K562 (cell line): ENCODE results near the gene LYST. TPM values are rescaled to one million over a fixed set of nuclear protein-coding genes. Genes with fewer than 3 reads are reported as not detected.

Source experiments
- ATAC-seq: fragments of 200-7000 bp; cut with Tn5 transposase; 3 replicates; pipeline ENCODE4 v1.9.1; 2020; ENCODE audit warnings: moderate library complexity
- BruUV-seq: library from RNA; stranded (reverse); fragments of 400-500 nt; replicated peaks from 2 replicates; lab custom pipeline; 2021; lab: Mats Ljungman, UMichigan
- CTCF ChIA-PET: fragments of 300-600 bp; formaldehyde crosslinking; extraction: SDS; loops from one replicate; lab custom pipeline; 2021; ENCODE audit warnings: low intra/inter-chr PET ratio; lab: Yijun Ruan, JAX
- POLR2A ChIA-PET: fragments of 300-600, 350-650 bp; sonication (Branson Sonifier 250); formaldehyde crosslinking; extraction: SDS; loops from one replicate; lab custom pipeline; 2021; ENCODE audit warnings: antibody characterized with exemption, inconsistent platforms; lab: Yijun Ruan, JAX
- DNase-seq, 4 experiments: peaks; one replicate each; pipeline versions ENCODE4 v3.0.0 to v3.0.0-alpha.2; 2011 to 2018; ENCODE audit warnings: low spot score in 3 of 4, mixed read lengths in 3 of 4; ENCODE audit errors: extremely low read depth in 1 of 4
- FAIRE-seq: peaks from 2 replicates; lab custom pipeline; 2011; peaks lifted over from hg19 to GRCh38; lab: Jason Lieb, UNC
- H2AFZ ChIP-seq: 2 replicates; pipeline ENCODE4 v1.6.0; 2011; ENCODE audit warnings: low read depth, low read length, control low read depth, inconsistent platforms
- H3K27ac ChIP-seq: fragments of 200-600 bp; 3 replicates; pipeline ENCODE4 v1.8.0; 2011; ENCODE audit warnings: low read depth, mild to moderate bottlenecking, control low read depth, inconsistent platforms, low read length, moderate library complexity, mixed read lengths; ENCODE audit errors: extremely low read depth
- H3K27me3 ChIP-seq, 2 experiments: fragments of 300-600 bp in 1 of 2; 2 replicates in 1 of 2; 3 replicates in 1 of 2; pipeline versions ENCODE4 v1.6.0 to v1.8.0; 2011; ENCODE audit warnings: inconsistent platforms in 2 of 2, low read length in 2 of 2, mild to moderate bottlenecking in 1 of 2, mixed read lengths in 1 of 2, moderate library complexity in 1 of 2; ENCODE audit not compliant: control insufficient read depth in 2 of 2, insufficient read depth in 2 of 2
- H3K36me3 ChIP-seq: fragments of 300-600 bp; 3 replicates; pipeline ENCODE4 v1.8.0; 2011; ENCODE audit warnings: mild to moderate bottlenecking, low read length, inconsistent platforms; ENCODE audit not compliant: control insufficient read depth, insufficient read depth
- H3K4me1 ChIP-seq, 2 experiments: fragments of 200-600 bp in 1 of 2; replicated peaks in 1 of 2; 2 replicates in 1 of 2; 3 replicates in 1 of 2; pipeline versions ENCODE4 v1.5.1 to v1.8.0; 2011; ENCODE audit warnings: inconsistent platforms in 2 of 2, low read length in 2 of 2, mild to moderate bottlenecking in 1 of 2, mixed read lengths in 1 of 2, moderate library complexity in 1 of 2; ENCODE audit not compliant: control insufficient read depth in 2 of 2, insufficient read depth in 2 of 2
- H3K4me2 ChIP-seq: 2 replicates; pipeline ENCODE4 v1.6.1; 2011; ENCODE audit warnings: low read length, control low read depth, inconsistent platforms, mixed read lengths; ENCODE audit not compliant: insufficient read depth
- H3K4me3 ChIP-seq: fragments of 200-600 bp; sonication (generic), shearing (Covaris generic); 2 replicates; pipeline ENCODE4 v1.5.1; 2016; ENCODE audit warnings: control low read depth, inconsistent platforms
- H3K79me2 ChIP-seq: fragments of 200-600 bp; 3 replicates; pipeline ENCODE4 v1.8.0; 2011; ENCODE audit warnings: low read length, inconsistent platforms; ENCODE audit not compliant: control insufficient read depth, insufficient read depth
- H3K9ac ChIP-seq, 2 experiments: 2 replicates each; pipeline versions ENCODE4 v1.6.0 to v1.6.1; 2011; ENCODE audit warnings: low read depth in 2 of 2, low read length in 2 of 2, control low read depth in 1 of 2, inconsistent platforms in 1 of 2, mild to moderate bottlenecking in 1 of 2, mixed read lengths in 1 of 2; ENCODE audit not compliant: insufficient read depth in 1 of 2
- H3K9me1 ChIP-seq: one replicate; pipeline ENCODE4 v1.6.0; 2011; ENCODE audit warnings: inconsistent platforms, mild to moderate bottlenecking, low read length, moderate library complexity; ENCODE audit not compliant: control insufficient read depth, insufficient read depth
- H3K9me3 ChIP-seq: replicated peaks from 2 replicates; pipeline ENCODE4 v1.5.1; 2011; ENCODE audit warnings: low read depth, low read length, inconsistent platforms; ENCODE audit not compliant: control insufficient read depth, insufficient read depth
- H4K20me1 ChIP-seq: replicated peaks from 2 replicates; pipeline ENCODE4 v1.6.1; 2011; ENCODE audit warnings: low read length, inconsistent platforms, mixed read lengths; ENCODE audit not compliant: control insufficient read depth, insufficient read depth
- CEBPG ChIP-seq, 3 experiments: fragments of 200-800 bp in 1 of 3; sonication (Bioruptor generic) in 1 of 3; sonication (generic) in 1 of 3; formaldehyde crosslinking in 1 of 3; IDR thresholded peaks in 2 of 3; conservative IDR thresholded peaks in 1 of 3; 2 replicates each; pipeline versions ENCODE4 v1.6.1 to v1.8.0; 2016 to 2022; ENCODE audit warnings: missing compliant biosample characterization in 2 of 3, missing genetic modification characterization in 2 of 3, mild to moderate bottlenecking in 1 of 3, missing genetic modification reagents in 1 of 3
- CREBBP ChIP-seq: IDR thresholded peaks from one replicate; pipeline ENCODE4 v1.6.1; 2012; ENCODE audit warnings: low read depth, mild to moderate bottlenecking, control low read depth, inconsistent platforms, low read length
- CTBP1 ChIP-seq: fragments of 450-650 bp; IDR thresholded peaks from 2 replicates; pipeline ENCODE4 v1.6.1; 2016; ENCODE audit warnings: borderline replicate concordance
- PATZ1 ChIP-seq: fragments of 250-450 bp; sonication (Bioruptor Pico); IDR thresholded peaks from 2 replicates; pipeline ENCODE4 v1.5.0; 2020; ENCODE audit warnings: mild to moderate bottlenecking, borderline replicate concordance
- TFAM ChIP-seq: fragments of 250-450 bp; sonication (Bioruptor Pico); conservative IDR thresholded peaks from 2 replicates; pipeline ENCODE4 v1.5.0; 2021; ENCODE audit warnings: mild to moderate bottlenecking, moderate library complexity
- ZFP36 ChIP-seq: fragments of 150-350 bp; IDR thresholded peaks from 2 replicates; pipeline ENCODE4 v1.6.1; 2018; ENCODE audit warnings: low read length, low read depth; ENCODE audit not compliant: partially characterized antibody
- ZKSCAN1 ChIP-seq: fragments of 150-350 bp; IDR thresholded peaks from 2 replicates; pipeline ENCODE4 v1.6.1; 2016; ENCODE audit warnings: low read depth, low read length
- ZNF551 ChIP-seq: fragments of 250-450 bp; sonication (Bioruptor Pico); IDR thresholded peaks from 2 replicates; pipeline ENCODE4 v1.5.0; 2021; ENCODE audit warnings: mild to moderate bottlenecking, moderate library complexity
- ZNF583 ChIP-seq: fragments of 250-450 bp; sonication (Bioruptor Pico); IDR thresholded peaks from 2 replicates; pipeline ENCODE4 v1.4.0; 2020
- WGBS: fragments of 100-300 bp; shearing (Covaris generic); methylation state at CpG from one replicate; pipeline ENCODE4 v1.1.6; 2016; ENCODE audit warnings: low coverage, mixed read lengths; ENCODE audit not compliant: insufficient coverage; ENCODE audit errors: missing lambda C conversion rate; 5-methylcytosine and 5-hydroxymethylcytosine counted together
- in situ Hi-C: fragments of 300-500 bp; cut with MboI; formaldehyde crosslinking; loops from 4 replicates; pipeline ENCODE4 v1.15.0; 2018; ENCODE audit warnings: inconsistent platforms, mixed read lengths
- intact Hi-C: fragments of 100-400 bp; cut with micrococcal nuclease; formaldehyde crosslinking; loops from 2 replicates; pipeline ENCODE4 v1.14.2; 2022
- polyA plus RNA-seq, 8 experiments: library from polyadenylated mRNA; depleted of rRNA in 4 of 8; stranded (reverse) in 5 of 8; unstranded in 3 of 8; fragments of >200 nt; fragmentation: Nextera tagmentation in 2 of 8; fragmentation: Illumina TruSeq in 1 of 8; extraction: Ambion mirVana in 2 of 8; extraction: Trizol in 1 of 8; gene quantifications; 2 replicates each; pipeline versions ENCODE4 v1.2.1 to v1.2.3, GENCODE V29; 2011 to 2014; ENCODE audit warnings: inconsistent platforms in 1 of 8, missing spikeins in 1 of 8
- total RNA-seq, 7 experiments: library from RNA; depleted of rRNA in 6 of 7; stranded (reverse); fragments of >200 nt in 6 of 7; fragmentation: Illumina TruSeq in 2 of 7; extraction: Trizol in 2 of 7; gene quantifications; 2 replicates each; pipeline versions ENCODE4 v1.2.1 to v1.2.3, GENCODE V29; 2011 to 2021; ENCODE audit warnings: low replicate concordance in 1 of 7

The LYST gene
- total and polyA plus RNA-seq, 9 of the 15 experiments (the other 6 are each of a cell fraction or from before 2014, with no cell fraction given): 0.73 to 2.4 (median 1.4) TPM

DNA sequence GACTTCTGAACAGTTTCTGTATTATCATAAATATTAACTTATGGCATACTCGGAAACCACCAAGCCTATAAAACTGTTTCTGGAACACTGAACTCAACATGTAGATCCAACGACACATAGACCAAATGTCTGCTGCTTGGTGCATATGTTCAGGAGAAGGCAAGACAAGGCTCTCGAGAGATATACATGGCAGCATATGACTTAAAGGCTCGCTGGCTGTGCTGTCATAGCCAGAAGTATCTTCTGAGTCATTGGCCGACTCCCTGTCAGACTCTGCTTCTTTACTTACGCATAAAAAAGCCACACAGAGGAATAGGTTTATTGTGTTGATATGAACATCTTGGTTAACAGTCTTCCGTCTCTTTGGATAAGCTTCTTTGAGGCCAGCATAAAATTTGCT lies 60.6 kb downstream of the LYST start:
- H3K27me3 ChIP-seq: no peaks in the 10 kb centered on the region; a peak in 2 of 5 replicates
- H3K4me2 ChIP-seq: no peak overlapping the region
- no peaks in the 10 kb centered on the region for H3K4me1 ChIP-seq
- H4K20me1 ChIP-seq: no peaks in the 10 kb centered on the region
- no peak for DNase-seq
- H3K9me3 ChIP-seq: no peaks in the 10 kb centered on the region
- no TSS peak for BruUV-seq
- TF ChIP-seq ZFP36: no peak
- no peak for TF ChIP-seq ZNF551 (CRISPR knock-in tag)
- TF ChIP-seq ZNF583 (CRISPR knock-in tag): no peak
- no peak for ATAC-seq
- no peaks in the 10 kb centered on the region for H3K79me2 ChIP-seq
- no peak for FAIRE-seq
- in situ Hi-C loops (no loop called here), intact Hi-C loops (no loop called here)
- no peak overlapping the region for H2AFZ ChIP-seq
- H3K4me3 ChIP-seq: no peak overlapping the region
- no peaks in the 10 kb centered on the region for H3K9me1 ChIP-seq
- no peak overlapping the region for H3K27ac ChIP-seq
- 3% methylated on average over 7 of the region's 7 CpGs for WGBS
- ChIA-PET POLR2A (no interaction called here), CTCF (no interaction called here)
- H3K36me3 ChIP-seq: no peaks in the 10 kb centered on the region
- no peak overlapping the region for H3K9ac ChIP-seq

- H3K9me1 ChIP-seq: no peaks in the 10 kb centered on the region
- no peaks in the 10 kb centered on the region for H3K36me3 ChIP-seq
- no peak overlapping the region for H3K4me3 ChIP-seq
- no peaks in the 10 kb centered on the region for H4K20me1 ChIP-seq
- in situ Hi-C loops (no loop called here), intact Hi-C loops (no loop called here)
- H3K27me3 ChIP-seq: no peaks in the 10 kb centered on the region; a peak in 1 of 5 replicates
- ChIA-PET POLR2A (no interaction called here), CTCF (no interaction called here)
- H3K9ac ChIP-seq: no peak overlapping the region
- WGBS: 4% methylated on average over 4 of the region's 4 CpGs
- no peak overlapping the region for H3K27ac ChIP-seq
- H2AFZ ChIP-seq: no peak overlapping the region
- H3K9me3 ChIP-seq: no peaks in the 10 kb centered on the region
- no TSS peak for BruUV-seq
- no peak overlapping the region for H3K4me2 ChIP-seq
- DNase-seq (no peak), FAIRE-seq (no peak), ATAC-seq (no peak)
- H3K4me1 ChIP-seq: no peaks in the 10 kb centered on the region
- no peaks in the 10 kb centered on the region for H3K79me2 ChIP-seq
- no peak for TF ChIP-seq PATZ1
- no peak for TF ChIP-seq TFAM (CRISPR knock-in tag)
- no peak for TF ChIP-seq CEBPG (CRISPR knock-in tag; IDR thresholded peaks at IDR 0.05)
- TF ChIP-seq CEBPG (tag; conservative IDR thresholded peaks at IDR 0.05 in 1 of 2, IDR thresholded peaks at IDR 0.05 in 1 of 2): peak in 1 of 2 experiments; percentile 56; a peak in 2 of 4 replicates
- TF ChIP-seq CREBBP: no peak
- TF ChIP-seq ZKSCAN1: no peak
- no peak for TF ChIP-seq CTBP1
These were observed 63.9 kb downstream of the LYST start for GRCh38 chr1:235802573-235803346.
